ENCODE data around the gene FOSL1.

FOSL1 gene
- total RNA-seq: 0 to 24.9 (median 4.8) reads per million in 3 experiments

DNA sequence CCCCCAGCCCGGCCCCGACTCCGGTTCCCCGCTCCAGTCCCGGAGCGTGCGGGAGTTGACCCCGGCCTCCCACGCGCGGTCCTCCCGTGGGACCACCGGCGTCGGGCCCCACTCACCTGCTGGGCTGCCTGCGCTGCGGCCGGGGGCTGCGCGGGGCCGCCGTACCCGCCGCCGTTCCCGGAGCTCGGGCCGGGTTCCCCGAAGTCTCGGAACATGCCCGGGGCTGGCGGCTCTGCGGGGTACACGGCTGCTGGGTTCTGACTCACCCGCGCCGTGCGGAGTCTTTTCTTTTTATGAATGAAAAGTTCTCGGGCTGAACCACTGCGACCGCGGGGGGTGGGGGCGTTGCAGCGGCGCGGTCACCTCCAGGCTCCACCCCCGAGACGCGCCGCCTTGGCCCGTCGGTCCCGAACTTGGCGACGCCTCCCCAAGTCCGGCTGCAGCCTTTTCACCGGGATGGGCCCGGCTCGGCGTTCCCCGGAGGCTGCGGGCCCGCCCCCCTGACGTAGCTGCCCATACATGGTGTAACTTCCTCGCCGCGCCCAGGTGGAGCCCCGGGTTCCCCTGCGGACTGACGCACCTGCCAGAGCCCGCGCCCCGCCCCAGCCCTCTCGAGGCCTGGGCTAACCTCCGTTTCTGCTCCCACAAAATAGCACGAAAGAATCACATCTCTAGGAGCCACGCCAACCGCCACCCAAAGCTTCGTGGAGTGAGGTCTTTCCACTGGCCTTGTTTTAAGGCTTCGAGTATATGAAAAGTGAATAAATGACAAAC is at the start of gene FOSL1:
FOSL1 (minus strand) TSS at position 264 of the 774 bp plus-strand sequence; CDS start at position 215, 49 bp downstream.
- peak; percentile 93 for DNase-seq

GRCh38 chr11:65947603-65948125 is 47.5 kb upstream of the FOSL1 start:
- DNase-seq: no peak

DNA sequence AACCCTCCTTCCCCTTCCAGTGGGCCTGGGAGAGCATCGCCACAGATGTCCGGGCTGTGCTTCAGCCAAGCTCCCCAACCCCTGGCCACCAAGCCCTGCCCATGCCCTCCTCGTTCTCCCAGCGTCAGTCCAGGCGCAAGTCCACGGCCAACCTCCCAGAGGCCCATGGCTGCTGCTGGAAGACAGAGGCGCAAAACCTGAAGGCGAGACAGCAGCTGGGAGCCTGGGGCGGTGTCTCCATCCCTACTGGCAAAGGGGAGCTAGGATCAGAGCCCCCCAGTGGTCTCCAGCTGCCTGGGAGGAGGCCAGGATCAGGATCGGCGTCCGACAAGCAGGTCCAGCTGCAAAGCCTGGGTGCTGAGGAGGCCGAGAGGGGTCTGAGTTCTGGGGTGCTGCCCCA is 46.9 kb upstream of the FOSL1 start:
- no peak for DNase-seq

- DNase-seq: no peak
These were observed 46.5 kb upstream of the FOSL1 start for GRCh38 chr11:65946655-65947054.

- no peak for DNase-seq
These were observed 45.9 kb upstream of the FOSL1 start for GRCh38 chr11:65945941-65946558.

GRCh38 chr11:65945430-65945911 is 45.3 kb upstream of the FOSL1 start, which contains the start of gene TSGA10IP:
Gene TSGA10IP, plus strand, starts transcription at chr11:65945480. Its CDS starts 196 bp downstream, at chr11:65945676.
- DNase-seq: no peak

DNA sequence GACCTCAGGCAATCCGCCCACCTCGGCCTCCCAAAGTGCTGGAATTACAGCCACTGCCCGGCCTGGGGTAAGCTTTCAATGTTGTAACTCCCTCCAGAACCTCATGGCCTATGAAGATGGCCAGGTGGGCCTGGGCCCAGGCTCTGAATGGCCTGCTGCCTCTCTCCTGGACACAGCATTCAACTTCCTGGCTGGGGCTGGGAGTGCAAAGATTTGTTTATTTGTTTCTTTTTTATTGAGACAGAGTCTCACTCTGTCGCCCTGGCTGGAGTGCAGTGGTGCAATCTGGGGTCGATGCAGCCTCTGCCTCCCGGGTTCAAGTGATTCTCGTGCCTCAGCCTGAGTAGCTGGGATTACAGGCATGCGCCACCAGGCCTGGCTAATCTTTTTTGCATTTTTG is 44.6 kb upstream of the FOSL1 start:
- DNase-seq: no peak

- DNase-seq: no peak
These were observed 44.0 kb upstream of the FOSL1 start for GRCh38 chr11:65944191-65944590.

DNA sequence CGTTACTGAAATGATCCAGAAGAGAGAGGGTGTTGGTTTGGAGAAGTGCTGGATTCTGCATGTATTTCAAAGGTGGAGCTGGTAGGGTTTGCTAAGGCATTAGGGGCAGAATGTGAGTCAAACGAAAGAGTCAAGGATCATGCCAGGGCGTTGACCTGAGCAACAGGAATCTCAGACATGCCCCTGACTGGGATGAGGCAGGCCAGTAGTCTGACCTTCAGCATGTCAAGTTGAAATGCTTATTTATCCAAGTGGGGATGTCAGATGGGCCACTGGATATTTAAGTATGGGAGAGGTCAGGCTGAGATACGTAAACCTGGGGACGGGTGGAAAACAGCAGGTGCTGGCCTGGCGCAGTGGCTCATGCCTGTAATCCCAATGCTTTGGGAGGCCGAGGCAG is 42.3 kb upstream of the FOSL1 start:
- no peak for DNase-seq

- DNase-seq: no peak
These were observed 41.6 kb upstream of the FOSL1 start for GRCh38 chr11:65941720-65942310.

DNA sequence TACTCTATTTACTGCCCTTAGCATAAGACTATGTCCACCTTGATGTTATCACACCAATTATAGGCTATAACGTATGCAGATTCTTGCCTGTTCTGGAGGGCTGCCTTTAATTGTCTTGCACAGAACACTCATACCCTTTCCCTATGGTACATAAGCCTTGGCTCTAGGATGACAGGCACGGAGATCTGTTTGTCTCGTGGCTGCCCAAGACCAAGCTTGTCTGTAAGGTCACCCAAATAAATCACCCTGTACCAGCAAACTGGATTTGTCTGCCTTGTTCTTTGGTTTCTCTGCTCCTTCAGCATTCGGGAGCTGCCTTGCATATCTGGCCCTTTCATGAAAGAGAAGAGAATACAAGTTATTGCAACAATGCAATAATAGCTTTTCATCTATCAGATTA is 37.6 kb upstream of the FOSL1 start:
- DNase-seq: no peak

DNA sequence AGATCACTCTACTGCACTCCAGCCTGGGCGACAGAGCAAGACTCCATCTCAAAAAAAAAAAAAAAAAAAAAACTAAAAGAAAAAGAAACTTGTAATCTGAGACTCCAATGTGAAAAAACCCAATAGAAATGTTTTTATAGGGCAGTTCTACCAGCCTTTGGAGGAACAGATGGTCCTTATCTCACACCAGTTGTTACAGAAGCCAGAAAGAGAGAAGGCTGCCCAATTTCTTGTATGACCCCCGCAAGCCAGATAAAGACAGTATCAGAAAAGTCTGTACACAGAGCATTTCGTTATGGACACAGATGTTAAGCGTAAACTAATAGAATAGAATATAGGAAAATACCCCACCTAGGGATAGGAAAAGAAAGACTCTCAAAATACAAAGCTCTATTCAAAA is 33.8 kb upstream of the FOSL1 start:
- no peak for DNase-seq

DNA sequence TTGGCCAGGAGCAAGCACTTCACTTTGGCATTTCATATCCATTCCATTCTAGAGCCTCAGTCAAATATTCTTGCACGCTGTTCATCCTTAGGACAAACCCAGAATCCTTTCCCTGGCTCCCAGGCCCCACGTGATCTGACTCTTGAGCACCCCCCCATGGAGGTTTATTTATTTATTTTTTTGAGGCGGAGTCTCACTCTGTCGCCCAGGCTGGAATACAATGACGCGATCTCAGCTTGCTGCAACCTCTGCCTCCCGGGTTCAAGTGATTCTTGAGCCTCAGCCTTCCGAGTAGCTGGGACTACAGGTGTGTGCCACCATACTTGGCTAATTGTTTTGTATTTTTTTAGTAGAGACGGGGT is 32.4 kb upstream of the FOSL1 start:
- DNase-seq: no peak

GRCh38 chr11:65931773-65932557 is 31.8 kb upstream of the FOSL1 start:
- DNase-seq: no peak

- DNase-seq: no peak
These were observed 28.5 kb upstream of the FOSL1 start for GRCh38 chr11:65928667-65929066.

GRCh38 chr11:65927904-65928397 is 27.8 kb upstream of the FOSL1 start:
- peak; percentile 80 for DNase-seq

DNA sequence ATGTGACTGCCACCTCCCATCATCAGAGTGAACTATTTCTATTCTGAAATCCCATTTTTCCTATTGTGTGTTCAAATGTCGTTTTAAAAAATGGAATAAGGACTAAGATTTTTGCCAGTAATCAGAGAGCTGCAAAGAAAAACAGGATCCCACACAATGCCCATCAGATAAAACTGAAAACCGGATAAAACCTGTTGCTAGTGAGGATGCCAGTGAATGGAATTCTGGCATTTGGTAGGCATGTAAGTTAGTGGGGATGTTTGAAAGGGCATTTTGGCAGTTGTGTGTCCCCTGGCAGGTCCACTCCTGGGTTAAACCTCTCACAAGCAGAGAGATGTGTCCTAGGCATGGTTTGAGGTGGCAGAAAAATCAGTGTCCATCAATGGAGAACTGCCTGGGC is 25.2 kb upstream of the FOSL1 start:
- DNase-seq: no peak

- no peak for DNase-seq
These were observed 22.4 kb upstream of the FOSL1 start for GRCh38 chr11:65922565-65922964.

GRCh38 chr11:65921876-65922275 is 21.7 kb upstream of the FOSL1 start:
- DNase-seq: no peak

DNA sequence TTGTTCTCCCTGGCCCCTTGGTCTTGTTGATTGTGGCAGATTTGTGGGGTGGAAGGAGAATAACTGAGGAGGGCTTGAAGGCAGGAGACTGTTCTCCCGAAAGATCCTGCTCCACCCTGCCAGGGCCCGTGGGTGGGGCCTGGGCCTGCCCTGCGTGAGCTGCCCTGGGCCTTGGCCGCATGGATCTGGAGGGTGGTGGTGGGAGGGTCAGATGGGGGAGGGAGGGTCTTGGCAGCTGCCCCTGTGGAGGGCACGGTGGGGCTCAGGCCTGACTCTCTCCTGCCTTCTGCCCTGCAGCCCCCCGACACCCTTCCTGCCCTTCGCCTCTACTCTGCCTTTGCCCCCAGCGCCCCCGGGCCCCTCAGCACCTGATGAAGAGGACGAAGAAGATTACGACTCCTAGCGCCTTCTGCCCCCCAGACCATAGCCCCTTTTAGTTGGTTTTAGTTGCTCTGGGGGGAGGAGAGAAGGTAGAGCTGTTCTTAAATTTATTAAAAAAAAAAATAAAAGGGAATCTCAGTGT is 20.9 kb upstream of the FOSL1 start:
- no peak for DNase-seq

- DNase-seq: no peak
These were observed 20.2 kb upstream of the FOSL1 start for GRCh38 chr11:65920372-65920802.

Measured in central memory CD4-positive, alpha-beta T cell (primary cell).